OCI-LY1 (cell line): ENCODE data around the gene EXPH5.

ENCODE experiments used
- CTCF ChIP-seq: fragments of 200-600 bp; sonication (generic), shearing (Covaris generic); IDR thresholded peaks from 2 replicates; pipeline ENCODE4 v1.5.1; 2017; ENCODE audit warnings: mild to moderate bottlenecking, antibody characterized with exemption, low read length, moderate library complexity, mixed read lengths
- EZH2 ChIP-seq: fragments of 200-600 bp; sonication (generic), shearing (Covaris generic); IDR thresholded peaks from 2 replicates; pipeline ENCODE4 v1.8.0; 2017; ENCODE audit warnings: borderline replicate concordance, mixed run types, mild to moderate bottlenecking, antibody characterized with exemption, low read length, moderate library complexity, mixed read lengths

- TF ChIP-seq CTCF (no peak), EZH2 (no peak)
These were observed 47.6 kb downstream of the EXPH5 start for GRCh38 chr11:108545909-108546501.
